Stimulated activated memory B cell treated with anti-CD40 and anti-IgM and Interleukin-4, amounts not matched to agents 10 μg/mL and 1 μg/mL and 100 μg/mL, for 72 hours (primary cell): ENCODE data around the gene SMAD5.

Source experiments
- ATAC-seq: fragments of 150-1000 bp; cut with Tn5 transposase; 2 replicates; pipeline ENCODE4 v1.10.0; 2021
- H3K27ac Mint-ChIP-seq: one replicate; pipeline ENCODE4 v1.8.0; 2022; ENCODE audit warnings: mild to moderate bottlenecking, mixed read lengths
- H3K27me3 Mint-ChIP-seq: one replicate; pipeline ENCODE4 v1.8.0; 2022; ENCODE audit warnings: mixed read lengths
- H3K36me3 Mint-ChIP-seq: one replicate; pipeline ENCODE4 v1.8.0; 2022; ENCODE audit warnings: mixed read lengths
- H3K4me1 Mint-ChIP-seq: one replicate; pipeline ENCODE4 v1.8.0; 2022; ENCODE audit warnings: mixed read lengths
- H3K4me3 Mint-ChIP-seq: one replicate; pipeline ENCODE4 v1.8.0; 2022; ENCODE audit warnings: mild to moderate bottlenecking, moderate library complexity, mixed read lengths
- H3K9me3 Mint-ChIP-seq: one replicate; pipeline ENCODE4 v1.8.0; 2022; ENCODE audit warnings: mixed read lengths

The SMAD5 gene

GRCh38 chr5:136162008-136162407, 29.4 kb downstream of the SMAD5 start:
- Mint-ChIP-seq H3K27ac (no peak overlapping the region), H3K27me3 (no peaks in the 10 kb centered on the region), H3K36me3 (peaks cover 52% of the 10 kb centered on the region), H3K9me3 (no peaks in the 10 kb centered on the region), H3K4me1 (peaks cover 15% of the 10 kb centered on the region), H3K4me3 (no peak overlapping the region)
- ATAC-seq = no peak

GRCh38 chr5:136164226-136164625, 31.6 kb downstream of the SMAD5 start:
- Mint-ChIP-seq H3K4me3 (no peak overlapping the region), H3K4me1 (peaks cover 17% of the 10 kb centered on the region), H3K27me3 (no peaks in the 10 kb centered on the region), H3K36me3 (peaks cover 51% of the 10 kb centered on the region), H3K27ac (no peak overlapping the region), H3K9me3 (no peaks in the 10 kb centered on the region)
- no peak for ATAC-seq

- ATAC-seq = peak; percentile 54
- no peaks in the 10 kb centered on the region for H3K9me3 Mint-ChIP-seq
These were observed 34.3 kb downstream of the SMAD5 start for GRCh38 chr5:136166909-136167308.

GRCh38 chr5:136169218-136169617, 36.6 kb downstream of the SMAD5 start:
- H3K4me1 Mint-ChIP-seq = peaks cover 11% of the 10 kb centered on the region
- H3K36me3 Mint-ChIP-seq = peaks cover 71% of the 10 kb centered on the region
- no peak overlapping the region for H3K27ac Mint-ChIP-seq
- ATAC-seq = no peak
- no peaks in the 10 kb centered on the region for H3K9me3 Mint-ChIP-seq
- H3K27me3 Mint-ChIP-seq = no peaks in the 10 kb centered on the region
- H3K4me3 Mint-ChIP-seq = no peak overlapping the region

More at GRCh38 chr5:136166909-136167308, 34.3 kb downstream of the SMAD5 start:
- Mint-ChIP-seq H3K4me3 (no peak overlapping the region), H3K27ac (peak overlapping the region; percentile 60), H3K27me3 (no peaks in the 10 kb centered on the region), H3K36me3 (peaks cover 61% of the 10 kb centered on the region), H3K4me1 (peaks cover 17% of the 10 kb centered on the region)

- no peak for ATAC-seq
These were observed 41.5 kb downstream of the SMAD5 start for GRCh38 chr5:136174021-136174659.

GRCh38 chr5:136182618-136183017, 50.0 kb downstream of the SMAD5 start:
- Mint-ChIP-seq H3K36me3 (peaks cover 44% of the 10 kb centered on the region), H3K4me3 (no peak overlapping the region), H3K9me3 (no peaks in the 10 kb centered on the region), H3K4me1 (no peaks in the 10 kb centered on the region), H3K27me3 (no peaks in the 10 kb centered on the region), H3K27ac (no peak overlapping the region)
- no peak for ATAC-seq

More at GRCh38 chr5:136174021-136174659, 41.5 kb downstream of the SMAD5 start:
- H3K4me1 Mint-ChIP-seq = no peaks in the 10 kb centered on the region
- peaks cover 65% of the 10 kb centered on the region for H3K36me3 Mint-ChIP-seq
- H3K27ac Mint-ChIP-seq = no peak overlapping the region
- no peaks in the 10 kb centered on the region for H3K9me3 Mint-ChIP-seq
- no peak overlapping the region for H3K4me3 Mint-ChIP-seq
- H3K27me3 Mint-ChIP-seq = no peaks in the 10 kb centered on the region

- H3K9me3 Mint-ChIP-seq = no peaks in the 10 kb centered on the region
- H3K36me3 Mint-ChIP-seq = peaks cover 35% of the 10 kb centered on the region
- no peak for ATAC-seq
- H3K27me3 Mint-ChIP-seq = peaks cover 3% of the 10 kb centered on the region
- H3K27ac Mint-ChIP-seq = no peak overlapping the region
- H3K4me1 Mint-ChIP-seq = no peaks in the 10 kb centered on the region
- H3K4me3 Mint-ChIP-seq = no peak overlapping the region
These were observed 53.5 kb downstream of the SMAD5 start for GRCh38 chr5:136185974-136186665.

- Mint-ChIP-seq H3K9me3 (no peaks in the 10 kb centered on the region), H3K4me3 (no peak overlapping the region), H3K27me3 (peaks cover 10% of the 10 kb centered on the region), H3K4me1 (no peaks in the 10 kb centered on the region), H3K27ac (no peak overlapping the region), H3K36me3 (peaks cover 30% of the 10 kb centered on the region)
- ATAC-seq = no peak
These were observed 54.2 kb downstream of the SMAD5 start for GRCh38 chr5:136186796-136187195.

GRCh38 chr5:136188859-136189258, 56.2 kb downstream of the SMAD5 start:
- no peak for ATAC-seq
- Mint-ChIP-seq H3K36me3 (peaks cover 30% of the 10 kb centered on the region), H3K4me1 (no peaks in the 10 kb centered on the region), H3K27ac (no peak overlapping the region), H3K4me3 (no peak overlapping the region), H3K27me3 (peaks cover 26% of the 10 kb centered on the region), H3K9me3 (no peaks in the 10 kb centered on the region)

GRCh38 chr5:136190091-136190720, 57.6 kb downstream of the SMAD5 start:
- Mint-ChIP-seq H3K27me3 (peaks cover 39% of the 10 kb centered on the region), H3K27ac (no peak overlapping the region), H3K9me3 (no peaks in the 10 kb centered on the region), H3K36me3 (peaks cover 30% of the 10 kb centered on the region), H3K4me1 (no peaks in the 10 kb centered on the region), H3K4me3 (no peak overlapping the region)
- no peak for ATAC-seq

- Mint-ChIP-seq H3K27me3 (peaks cover 46% of the 10 kb centered on the region), H3K36me3 (peaks cover 30% of the 10 kb centered on the region), H3K4me1 (no peaks in the 10 kb centered on the region), H3K4me3 (no peak overlapping the region), H3K9me3 (no peaks in the 10 kb centered on the region), H3K27ac (no peak overlapping the region)
- no peak for ATAC-seq
These were observed 58.3 kb downstream of the SMAD5 start for GRCh38 chr5:136190904-136191303.

GRCh38 chr5:136191304-136192014, 58.8 kb downstream of the SMAD5 start:
- Mint-ChIP-seq H3K4me3 (no peak overlapping the region), H3K36me3 (peaks cover 25% of the 10 kb centered on the region), H3K9me3 (no peaks in the 10 kb centered on the region), H3K4me1 (no peaks in the 10 kb centered on the region), H3K27ac (no peak overlapping the region), H3K27me3 (peaks cover 52% of the 10 kb centered on the region)
- ATAC-seq = no peak

- Mint-ChIP-seq H3K27me3 (peaks cover 56% of the 10 kb centered on the region), H3K4me3 (no peak overlapping the region), H3K27ac (no peak overlapping the region), H3K36me3 (peaks cover 19% of the 10 kb centered on the region), H3K4me1 (no peaks in the 10 kb centered on the region), H3K9me3 (no peaks in the 10 kb centered on the region)
- ATAC-seq = no peak
These were observed 59.4 kb downstream of the SMAD5 start for GRCh38 chr5:136192015-136192525.

- no peak for ATAC-seq
- Mint-ChIP-seq H3K9me3 (no peaks in the 10 kb centered on the region), H3K36me3 (peaks cover 14% of the 10 kb centered on the region), H3K4me3 (no peak within 1 kb of the TSS), H3K27ac (no peak within 1 kb of the TSS), H3K4me1 (no peaks in the 10 kb centered on the region), H3K27me3 (peaks cover 63% of the 10 kb centered on the region)
These were observed 60.1 kb downstream of the SMAD5 start, which contains the start of gene SMIM32 for GRCh38 chr5:136192526-136193321. Gene SMIM32, minus strand, starts transcription at chr5:136193162. Its CDS starts 638 bp downstream, at chr5:136192524.
